ELR (cell line): Measurements from ENCODE around the gene CAPN14.
A peak's percentile ranks its signal among the peaks of the same experiment; 100 is the strongest.

Source experiments
- DNase-seq: peaks from one replicate; pipeline ENCODE4 v3.0.0-alpha.2; 2015; ENCODE audit warnings: low read depth

CAPN14 gene

DNA sequence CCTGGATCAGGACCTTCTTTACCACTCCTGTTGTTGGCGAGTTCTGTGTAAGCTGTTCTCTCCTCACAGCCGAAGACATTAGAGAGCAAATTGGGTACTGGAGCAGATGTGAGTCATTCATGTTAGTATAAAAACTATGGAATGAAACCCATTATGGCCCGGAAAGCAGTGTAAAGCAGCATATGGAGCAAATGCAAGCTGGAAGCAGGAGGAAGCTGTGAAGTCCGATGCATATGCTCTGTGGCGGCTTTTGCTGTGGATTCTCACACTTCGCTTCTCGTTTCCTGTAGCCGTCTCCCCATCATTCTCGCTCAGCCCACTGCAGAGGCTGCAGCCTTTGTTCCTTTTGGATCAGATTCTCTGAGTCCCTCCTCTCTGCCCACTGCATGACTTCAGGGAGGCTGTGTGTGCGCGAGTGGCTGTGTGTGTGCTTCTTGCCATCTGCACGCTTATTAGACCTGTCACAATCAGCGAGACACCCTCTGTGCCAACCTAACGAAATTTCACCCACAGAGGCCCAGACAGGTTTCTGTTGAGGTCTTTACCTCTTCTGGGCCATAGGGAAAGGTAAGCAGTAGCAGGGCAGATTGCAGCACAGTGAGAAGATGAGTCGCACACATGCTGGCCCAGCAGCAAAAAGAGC lies 75.8 kb downstream of the CAPN14 start:
- DNase-seq, result no peak

DNA sequence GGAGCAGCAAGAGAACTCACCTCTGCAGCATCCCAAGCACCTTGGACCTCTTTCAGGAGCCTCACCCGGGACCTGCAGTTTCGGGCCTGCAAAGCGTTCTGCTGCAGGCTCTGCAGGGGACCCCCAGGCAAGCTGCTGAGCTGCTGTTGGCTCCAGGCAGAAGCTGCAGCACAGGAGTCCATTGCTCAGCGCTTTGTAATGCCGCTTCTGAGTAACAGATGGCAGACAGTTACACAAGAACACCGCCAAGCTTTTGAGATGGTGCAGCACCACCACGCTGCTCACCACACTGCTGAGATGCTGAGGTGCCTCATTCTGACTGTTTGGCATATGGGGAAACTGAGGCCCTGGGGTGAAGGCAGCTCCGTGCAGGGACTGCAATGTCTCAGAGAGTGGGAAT lies 77.2 kb downstream of the CAPN14 start:
- DNase-seq, result no peak

DNA sequence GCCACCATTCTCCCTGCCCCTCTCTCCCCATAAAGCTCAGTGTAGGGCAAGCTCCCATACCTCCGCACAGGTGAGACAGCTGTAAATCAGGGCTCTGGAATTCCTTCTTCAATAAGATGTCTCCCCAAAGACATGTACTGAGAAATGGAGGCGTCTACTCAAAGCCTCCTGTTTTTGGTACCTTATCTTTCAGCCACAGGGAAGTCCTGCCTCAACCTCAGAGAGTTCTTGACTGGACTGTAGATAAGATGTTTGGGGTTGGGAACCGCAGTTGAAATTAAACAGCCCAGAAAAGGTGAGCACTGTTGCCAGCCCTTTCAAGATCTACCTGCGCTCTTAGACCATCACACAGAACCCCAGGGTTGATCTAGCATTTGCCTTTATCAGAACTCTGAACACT lies 77.6 kb downstream of the CAPN14 start:
- no peak for DNase-seq

DNA sequence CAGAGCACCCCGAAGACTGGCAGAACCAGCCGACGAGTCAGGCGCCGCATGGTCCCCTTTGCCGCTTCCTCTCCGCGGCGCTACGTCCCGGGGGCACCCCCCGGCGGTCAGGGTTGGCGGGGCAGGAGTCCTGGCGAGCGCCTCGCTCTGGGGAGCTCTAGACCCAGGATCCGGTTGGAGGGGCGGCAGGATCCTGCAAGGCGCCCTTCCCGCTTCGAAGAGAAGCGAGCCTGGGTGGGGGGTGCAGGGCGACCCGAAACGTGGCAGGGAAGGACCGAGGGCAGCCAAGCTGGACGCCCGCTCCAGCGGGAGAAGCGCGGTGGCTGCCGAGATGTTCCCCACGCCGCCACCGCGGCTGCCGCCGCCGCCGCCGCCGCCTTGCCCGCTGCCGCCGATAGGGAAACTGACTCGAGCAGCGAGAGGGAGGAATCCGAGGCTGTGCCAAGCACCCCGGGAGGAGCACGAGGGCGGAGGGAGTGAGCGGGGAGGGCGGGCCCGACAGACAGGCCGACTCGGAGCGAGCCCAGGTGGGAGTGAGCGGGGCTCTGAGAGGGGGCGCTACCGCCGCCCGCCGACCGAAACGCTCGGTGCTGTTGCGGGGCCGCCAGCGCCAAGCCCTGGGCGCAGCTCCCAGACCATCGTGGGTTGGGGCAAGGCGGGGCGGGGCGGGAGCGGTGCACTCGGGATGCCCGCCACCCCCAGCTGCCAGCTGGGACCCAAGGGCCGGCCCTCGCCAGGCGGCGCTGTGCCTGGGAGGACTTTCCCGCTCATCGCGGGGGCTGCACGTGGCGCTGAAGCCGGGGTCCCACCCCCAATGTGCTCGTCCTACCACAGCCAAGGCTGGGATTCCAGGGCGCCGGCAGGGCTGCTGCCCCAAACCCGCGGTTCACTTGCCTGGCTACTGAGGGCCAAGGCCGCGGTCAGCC lies 79.0 kb downstream of the CAPN14 start, which contains the start of gene GALNT14:
GALNT14 (minus strand) TSS at position 404 of the 926 bp plus-strand sequence; CDS start at position 50, 354 bp downstream.
- peak; percentile 31 for DNase-seq

DNA sequence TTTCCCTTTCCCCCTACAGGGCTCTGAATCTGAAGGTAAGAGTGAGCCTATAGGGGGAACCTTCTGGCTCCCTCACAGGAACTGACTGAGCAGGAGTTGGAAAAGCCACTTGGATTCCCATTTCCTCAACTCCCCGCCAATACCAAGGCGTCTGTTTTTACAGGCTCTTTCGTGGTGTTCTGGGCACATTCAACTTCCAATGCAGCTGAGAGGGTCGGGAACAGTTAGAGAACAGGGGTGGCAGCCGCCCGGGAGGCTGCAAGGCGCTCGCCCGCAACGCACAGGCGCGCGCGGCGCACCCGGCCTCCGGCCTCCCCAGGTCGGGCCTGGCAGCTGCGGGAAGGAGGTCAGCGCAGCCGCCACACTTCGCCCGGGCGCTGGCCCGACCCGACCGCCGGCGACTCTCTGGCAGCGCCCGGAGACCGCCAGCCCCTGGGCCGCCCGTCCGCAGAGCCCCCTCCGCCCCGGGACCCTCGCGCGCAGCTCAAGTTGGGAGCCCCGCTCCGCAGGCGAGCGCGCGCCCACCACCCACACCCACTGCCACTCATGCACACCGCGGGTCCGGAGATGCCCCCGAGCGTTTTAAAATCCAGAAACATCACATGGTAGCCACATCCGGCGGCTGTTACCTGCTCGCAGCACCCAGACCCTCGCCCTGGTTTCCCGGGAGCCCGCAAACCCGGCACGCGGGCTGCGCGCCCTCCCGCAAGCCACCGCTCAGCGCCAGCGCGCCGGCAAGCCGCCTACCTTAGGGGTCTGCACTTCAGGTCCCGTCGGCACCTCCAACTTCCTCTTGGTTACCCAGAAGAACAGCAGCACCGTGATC lies 79.9 kb downstream of the CAPN14 start:
- DNase-seq, result no peak

DNA sequence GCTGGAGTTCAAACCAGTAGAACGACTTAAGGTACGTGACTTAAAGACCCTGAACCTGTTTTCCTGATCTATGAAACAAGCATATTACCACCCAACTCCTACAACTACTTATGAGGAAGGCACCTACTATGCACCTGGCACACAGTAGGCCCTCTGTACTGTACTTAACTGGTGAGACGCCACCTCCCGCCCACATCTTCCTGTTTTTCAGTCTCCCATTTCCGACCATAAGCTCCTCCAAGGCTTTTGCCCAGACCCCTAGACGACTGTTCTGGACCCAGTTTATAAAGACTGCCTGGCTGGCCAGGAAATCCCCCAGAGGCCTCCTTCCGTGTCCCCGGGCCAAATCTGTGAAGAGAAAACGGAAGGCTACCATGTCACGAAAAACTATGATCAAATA lies 80.6 kb downstream of the CAPN14 start:
- DNase-seq, result no peak

DNA sequence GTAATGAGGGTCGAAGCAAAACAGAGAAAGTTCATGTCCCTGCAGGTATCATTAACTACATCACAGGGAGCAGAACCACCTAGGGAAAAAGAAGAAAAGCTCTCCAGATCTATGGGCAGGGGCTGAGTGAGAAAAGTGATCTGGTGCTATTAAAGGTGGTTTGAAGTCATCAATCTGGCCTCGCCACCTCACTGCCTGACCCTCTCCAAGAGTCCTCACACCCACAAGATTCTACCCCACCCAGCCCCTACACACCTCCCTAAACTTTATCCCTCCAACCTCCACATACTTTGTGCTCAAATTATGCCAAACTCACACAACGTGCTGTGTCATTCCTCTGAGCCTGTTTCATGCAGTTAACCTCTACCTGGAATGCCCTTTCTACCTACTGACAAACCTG lies 81.3 kb downstream of the CAPN14 start:
- no peak for DNase-seq

DNA sequence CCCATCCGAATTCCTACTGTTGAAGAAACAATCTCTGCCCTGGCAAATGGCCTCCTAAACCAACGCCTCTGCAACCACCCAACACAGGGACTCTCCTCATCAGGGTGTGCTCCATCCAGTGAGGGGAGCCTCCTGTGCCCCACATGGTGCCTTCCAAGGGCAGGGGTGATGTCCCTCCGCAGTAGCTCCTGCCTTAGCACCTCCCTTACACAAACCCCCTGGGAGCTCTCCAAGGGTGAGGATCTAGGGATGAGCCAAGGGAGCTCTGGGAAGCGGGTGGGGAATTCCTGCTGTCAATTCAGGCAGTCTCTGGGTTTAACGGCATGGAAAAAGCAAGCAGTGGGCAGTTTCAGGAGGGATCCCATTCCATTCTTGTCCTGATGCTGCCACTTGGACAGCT lies 82.8 kb downstream of the CAPN14 start:
- no peak for DNase-seq

DNA sequence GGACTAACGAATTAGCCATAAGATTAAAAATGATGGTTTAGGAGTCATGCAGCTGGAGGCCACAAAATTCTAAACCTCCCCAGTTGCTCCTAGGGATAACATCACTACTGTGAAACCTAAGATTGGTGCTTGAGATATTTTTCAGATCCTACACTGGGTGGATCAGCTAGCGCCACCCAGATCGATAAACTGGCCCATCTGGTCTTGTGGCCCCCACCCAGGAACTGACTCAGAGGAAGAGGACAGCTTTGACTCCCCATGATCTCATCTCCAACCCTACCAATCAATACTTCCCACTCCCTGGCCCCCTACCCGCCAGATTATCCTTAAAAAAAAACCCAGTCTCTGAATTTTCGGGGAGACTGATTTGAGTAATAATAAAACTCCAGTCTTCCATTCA lies 84.5 kb downstream of the CAPN14 start:
- no peak for DNase-seq

DNA sequence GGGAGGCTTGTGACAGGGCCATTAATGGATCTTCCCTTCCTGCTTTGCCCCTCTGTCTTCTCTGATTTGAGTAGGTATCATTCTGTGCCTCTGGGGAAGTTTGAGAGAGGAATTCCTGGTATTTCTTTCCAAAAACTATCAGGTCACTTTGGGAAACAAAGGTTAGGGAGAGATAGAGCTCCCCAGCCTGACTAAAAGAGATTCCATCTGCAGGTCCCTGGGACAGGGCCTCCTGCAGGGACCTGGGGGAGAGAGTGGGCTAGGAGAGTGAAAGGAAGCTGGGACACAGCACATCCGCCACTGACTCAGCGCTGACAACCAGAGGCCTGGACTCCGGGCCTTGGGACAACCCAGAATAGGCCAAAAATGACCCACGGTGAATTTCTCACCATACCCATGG lies 85.4 kb downstream of the CAPN14 start:
- no peak for DNase-seq

DNA sequence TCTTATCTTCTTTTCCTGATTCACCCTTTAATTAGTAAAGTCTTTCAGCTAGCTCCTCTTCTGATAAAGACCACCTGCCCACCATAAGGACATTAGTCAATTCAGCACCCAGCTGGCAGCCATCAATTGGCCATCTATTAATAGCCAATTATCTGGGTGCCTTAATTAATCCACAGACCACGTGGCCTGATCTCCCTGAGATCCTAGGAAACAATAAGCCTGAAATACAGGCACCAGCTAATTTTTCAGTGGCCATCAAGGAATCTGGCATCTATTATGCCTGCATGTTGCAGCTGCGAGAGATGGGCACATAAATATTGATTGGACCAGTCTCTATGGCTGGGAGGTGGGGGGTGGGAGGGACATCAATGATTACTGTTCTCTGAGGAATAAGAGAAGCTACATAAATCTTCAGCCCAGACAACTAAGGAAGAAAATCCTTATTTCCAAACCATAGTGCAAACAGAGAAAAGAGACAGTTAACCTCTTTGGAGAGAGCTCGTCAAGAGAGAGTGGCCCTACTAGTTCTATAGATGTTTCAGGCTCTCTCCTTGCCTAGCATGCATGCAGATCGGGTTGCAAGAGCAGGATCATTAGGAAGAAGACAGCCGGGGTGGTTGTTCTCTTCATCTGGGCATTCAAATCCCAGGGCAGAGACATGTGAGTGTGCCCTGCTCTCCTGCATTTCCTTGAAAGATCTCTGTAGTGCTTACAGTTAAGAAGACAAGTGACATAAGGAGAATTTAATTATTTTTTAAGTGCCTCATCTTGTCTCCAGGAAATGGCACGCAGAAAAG lies 87.7 kb downstream of the CAPN14 start:
- DNase-seq, result no peak

DNA sequence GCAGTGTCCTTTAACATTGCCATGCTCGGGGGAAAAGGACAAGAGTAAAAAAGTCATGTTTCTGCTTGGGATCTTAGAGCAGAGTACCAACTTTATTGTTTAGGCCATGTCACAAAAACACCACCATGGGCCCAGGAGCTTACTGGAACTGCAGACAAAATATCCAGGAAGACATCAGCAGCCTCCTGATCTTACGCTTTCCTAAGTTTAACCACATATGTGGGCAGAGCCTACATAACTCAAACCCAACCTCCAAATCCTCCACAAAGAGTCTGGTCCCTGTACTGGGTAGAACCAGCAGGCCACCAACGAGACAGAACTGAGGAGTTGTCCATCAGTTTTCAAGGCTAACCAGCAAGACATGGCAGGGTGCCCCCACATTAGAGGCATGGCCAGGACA lies 89.4 kb downstream of the CAPN14 start:
- no peak for DNase-seq

DNA sequence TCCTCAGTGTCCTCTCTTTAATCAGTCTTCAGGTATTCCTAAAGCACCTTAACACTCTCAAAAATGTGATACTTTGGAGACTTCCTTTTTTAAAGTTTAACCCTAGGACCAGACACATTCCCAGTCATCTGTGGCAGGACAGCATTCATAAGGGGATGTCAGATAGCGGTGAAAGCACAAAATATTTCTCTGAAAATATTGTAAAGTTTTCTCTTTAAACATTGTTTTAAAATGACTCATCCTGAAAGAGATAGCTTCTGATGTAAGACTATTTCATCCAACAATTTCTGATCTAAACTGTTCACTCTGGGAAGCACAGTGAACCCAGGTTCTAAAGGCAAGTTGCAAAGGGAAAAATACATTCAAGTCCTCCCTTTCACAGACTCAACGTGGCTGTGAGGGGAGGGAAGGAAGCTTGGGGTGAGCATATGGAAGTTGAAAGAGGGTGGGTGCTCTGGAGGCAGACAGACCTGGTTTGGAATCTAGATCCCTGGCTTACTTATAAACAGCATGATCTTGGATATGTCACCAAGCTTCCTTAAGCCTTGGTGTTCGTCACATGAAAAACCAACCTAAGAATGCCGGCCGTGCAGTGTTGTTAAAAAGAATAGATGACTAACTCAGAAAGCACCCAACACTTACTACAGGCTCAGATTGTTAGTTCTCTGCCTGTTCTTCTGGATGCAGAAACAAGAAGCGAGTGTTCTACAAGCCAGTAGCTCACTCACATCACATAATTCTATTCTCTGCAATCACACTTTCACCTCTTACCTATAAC lies 91.2 kb downstream of the CAPN14 start:
- peak; percentile 14 for DNase-seq

DNA sequence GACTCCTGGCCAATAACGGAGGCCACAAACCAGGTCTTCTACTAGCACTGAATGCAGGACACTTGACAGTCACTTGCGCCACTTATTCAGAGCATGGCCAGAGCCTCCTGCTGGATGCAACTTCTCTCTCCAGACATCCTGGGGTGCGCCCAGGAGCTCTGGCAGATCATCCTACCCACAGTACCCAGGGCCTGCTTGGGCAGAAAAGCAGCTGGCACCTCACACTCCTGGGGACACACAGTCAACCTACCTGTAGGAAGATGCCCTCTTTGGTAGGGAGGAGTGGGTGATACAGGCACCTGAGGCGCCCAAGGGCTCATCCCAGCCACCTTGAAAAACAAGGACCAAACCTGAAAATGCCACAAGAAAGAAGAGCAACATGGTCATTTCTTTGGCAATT lies 92.4 kb downstream of the CAPN14 start:
- DNase-seq, result no peak
